Right lobe of liver (tissue), 6 donors: ENCODE measurements around the gene FGF9. TPM values are rescaled to one million over a fixed set of nuclear protein-coding genes. Genes with fewer than 3 reads are reported as not detected.

Experiments
- ATAC-seq, 4 donors: fragments of 200-7000 bp; cut with Tn5 transposase; one replicate each; pipeline ENCODE4 v1.9.1; 2020; ENCODE audit warnings: mild to moderate bottlenecking in 4 of 4, moderate library complexity in 4 of 4
- DNase-seq, 3 donors: peaks; one replicate each; pipeline ENCODE4 v3.0.0-alpha.2; 2020
- H3K27ac ChIP-seq, 3 donors: fragments of 200-600 bp; one replicate each; pipeline ENCODE4 v1.8.0; 2022
- H3K27me3 ChIP-seq, 2 donors: fragments of 200-600 bp; one replicate each; pipeline ENCODE4 v1.8.0; 2022
- H3K36me3 ChIP-seq, 4 donors: fragments of 200-600 bp; sonication (generic) in 1 of 4; one replicate each; pipeline versions ENCODE4 v1.5.1 to v1.8.0; 2017 to 2022; ENCODE audit warnings: control low read depth in 1 of 4
- H3K4me1 ChIP-seq, 4 donors: fragments of 200-600 bp; sonication (generic) in 1 of 4; one replicate each; pipeline versions ENCODE4 v1.5.1 to v1.8.0; 2017 to 2022; ENCODE audit warnings: control low read depth in 1 of 4
- H3K4me3 ChIP-seq, 3 donors: fragments of 200-600 bp; one replicate each; pipeline ENCODE4 v1.8.0; 2022
- H3K9me3 ChIP-seq, 4 donors: fragments of 200-600 bp; sonication (generic) in 1 of 4; one replicate each; pipeline versions ENCODE4 v1.5.1 to v1.8.0; 2017 to 2022; ENCODE audit warnings: control low read depth in 1 of 4
- POLR2A ChIP-seq: fragments of 450-650 bp; IDR thresholded peaks from one replicate; pipeline ENCODE4 v1.6.1; 2017; ENCODE audit warnings: antibody characterized with exemption, mild to moderate bottlenecking
- WGBS: methylation state at CpG from one replicate; pipeline ENCODE4 v1.1.6; 2018; ENCODE audit warnings: low coverage, low lambda C conversion rate; ENCODE audit not compliant: insufficient coverage; ENCODE audit errors: missing lambda C conversion rate; 5-methylcytosine and 5-hydroxymethylcytosine counted together
- intact Hi-C, 2 donors: fragments of 100-400 bp; cut with DNase I; formaldehyde crosslinking; loops; one replicate each; pipeline versions ENCODE4 v1.11.2 to v1.14.1; 2022
- total RNA-seq, 6 experiments: library from RNA; depleted of rRNA in 2 of 6; stranded (reverse); fragments of >200 nt in 2 of 6; fragmentation: NEBNext Ultra II Directional in 3 of 6; extraction: Animal tissue kit (Norgen Biotek cat#: 25700) in 3 of 6; gene quantifications; one replicate each; pipeline versions ENCODE4 v1.1.0 to v1.2.4, GENCODE V29; 2016 to 2023
- TF ChIP-seq, protein P1 (sequence below), 4 donors: fragments of 200-600 bp in 3 of 4; fragments of 450-650 bp in 1 of 4; IDR thresholded peaks; one replicate each; pipeline versions ENCODE4 v1.5.1 to v1.8.0; 2016 to 2022; ENCODE audit warnings: antibody characterized with exemption in 4 of 4, mild to moderate bottlenecking in 2 of 4
- donor health status: DM: no; HTN: yes; CAD: no.
- donor health status: DM: no; HTN: no; CAD: no.
- donor health status: DM: no; HTN: no; CAD: no.
- donor health status: DM: no; HTN: yes; CAD: no.
- donor health status: DM: no; HTN: yes; CAD: no.

The FGF9 gene
- total RNA-seq, 6 experiments from 2014 or later, result not detected

DNA sequence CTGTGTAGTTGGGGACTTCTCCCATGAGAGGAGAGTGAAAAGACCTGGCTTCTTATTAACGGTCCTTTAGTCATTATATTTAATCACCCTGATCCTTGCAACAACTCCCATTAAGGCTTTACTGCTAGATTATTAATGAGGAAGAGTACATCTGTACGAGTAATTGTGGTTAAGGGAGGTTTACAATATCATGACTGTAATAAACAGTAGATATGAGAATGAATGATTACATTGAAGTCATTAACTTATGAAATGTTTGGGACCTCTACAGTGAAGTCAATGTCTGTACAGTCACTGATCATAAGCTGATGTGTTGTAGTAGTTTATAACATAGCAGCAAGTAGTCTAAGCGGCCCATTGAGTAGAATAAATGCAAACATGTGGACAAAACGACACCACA lies 24.7 kb downstream of the FGF9 start:
- no peak for TF ChIP-seq POLR2A
- TF ChIP-seq, protein P1, sequence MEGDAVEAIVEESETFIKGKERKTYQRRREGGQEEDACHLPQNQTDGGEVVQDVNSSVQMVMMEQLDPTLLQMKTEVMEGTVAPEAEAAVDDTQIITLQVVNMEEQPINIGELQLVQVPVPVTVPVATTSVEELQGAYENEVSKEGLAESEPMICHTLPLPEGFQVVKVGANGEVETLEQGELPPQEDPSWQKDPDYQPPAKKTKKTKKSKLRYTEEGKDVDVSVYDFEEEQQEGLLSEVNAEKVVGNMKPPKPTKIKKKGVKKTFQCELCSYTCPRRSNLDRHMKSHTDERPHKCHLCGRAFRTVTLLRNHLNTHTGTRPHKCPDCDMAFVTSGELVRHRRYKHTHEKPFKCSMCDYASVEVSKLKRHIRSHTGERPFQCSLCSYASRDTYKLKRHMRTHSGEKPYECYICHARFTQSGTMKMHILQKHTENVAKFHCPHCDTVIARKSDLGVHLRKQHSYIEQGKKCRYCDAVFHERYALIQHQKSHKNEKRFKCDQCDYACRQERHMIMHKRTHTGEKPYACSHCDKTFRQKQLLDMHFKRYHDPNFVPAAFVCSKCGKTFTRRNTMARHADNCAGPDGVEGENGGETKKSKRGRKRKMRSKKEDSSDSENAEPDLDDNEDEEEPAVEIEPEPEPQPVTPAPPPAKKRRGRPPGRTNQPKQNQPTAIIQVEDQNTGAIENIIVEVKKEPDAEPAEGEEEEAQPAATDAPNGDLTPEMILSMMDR (IDR thresholded peaks at IDR 0.05), result no peak
- no peak overlapping the region for H3K27ac ChIP-seq
- intact Hi-C loops, result no loop called here
- no peaks in the 10 kb centered on the region for H3K9me3 ChIP-seq
- no peak overlapping the region for H3K4me3 ChIP-seq
- no peak for DNase-seq
- H3K36me3 ChIP-seq, result no peaks in the 10 kb centered on the region
- H3K4me1 ChIP-seq, result peaks cover 0 to 3% (median 0%) of the 10 kb centered on the region in 4 donors
- no peak for ATAC-seq
- H3K27me3 ChIP-seq, result no peaks in the 10 kb centered on the region
- 75% methylated on average over 4 of the region's 4 CpGs for WGBS

DNA sequence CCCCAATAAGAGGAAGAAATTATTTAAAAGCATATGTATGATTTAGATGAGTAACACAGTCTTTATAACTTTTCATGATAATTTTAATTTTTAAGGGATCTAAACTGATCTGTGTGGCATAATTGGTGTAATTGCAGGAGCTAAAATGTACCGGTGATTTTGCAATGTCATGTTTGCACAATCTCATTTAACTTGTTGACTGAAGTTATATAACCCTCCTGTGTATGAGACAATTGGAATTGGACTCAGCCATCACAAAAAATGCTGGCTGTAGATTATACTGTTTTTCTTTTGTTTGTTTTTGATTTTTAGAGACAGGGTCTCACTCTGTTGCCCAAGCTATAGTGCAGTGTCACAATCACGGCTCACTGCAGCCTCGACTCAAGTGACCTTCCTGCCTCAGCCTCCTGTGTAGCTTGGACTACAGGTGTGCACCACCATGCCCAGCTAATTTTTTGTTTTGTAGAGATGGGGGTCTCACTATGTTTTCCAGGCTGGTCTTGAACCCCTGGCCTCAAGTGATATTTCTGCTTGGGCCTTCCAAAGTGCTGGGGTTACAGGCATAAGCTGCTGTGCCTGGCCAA lies 26.1 kb downstream of the FGF9 start:
- Histone ChIP-seq H3K27me3 (no peaks in the 10 kb centered on the region), H3K4me1 (peaks cover 0 to 3% (median 0%) of the 10 kb centered on the region in 4 donors), H3K36me3 (no peaks in the 10 kb centered on the region), H3K4me3 (no peak overlapping the region), H3K9me3 (no peaks in the 10 kb centered on the region), H3K27ac (no peak overlapping the region)
- WGBS, result 15% methylated on average over 3 of the region's 3 CpGs
- DNase-seq (no peak), ATAC-seq (peak; percentile 75 to 91 (median 87))
- intact Hi-C loops, result no loop called here
- no peak for TF ChIP-seq POLR2A
- TF ChIP-seq, protein P1 (IDR thresholded peaks at IDR 0.05), result no peak

DNA sequence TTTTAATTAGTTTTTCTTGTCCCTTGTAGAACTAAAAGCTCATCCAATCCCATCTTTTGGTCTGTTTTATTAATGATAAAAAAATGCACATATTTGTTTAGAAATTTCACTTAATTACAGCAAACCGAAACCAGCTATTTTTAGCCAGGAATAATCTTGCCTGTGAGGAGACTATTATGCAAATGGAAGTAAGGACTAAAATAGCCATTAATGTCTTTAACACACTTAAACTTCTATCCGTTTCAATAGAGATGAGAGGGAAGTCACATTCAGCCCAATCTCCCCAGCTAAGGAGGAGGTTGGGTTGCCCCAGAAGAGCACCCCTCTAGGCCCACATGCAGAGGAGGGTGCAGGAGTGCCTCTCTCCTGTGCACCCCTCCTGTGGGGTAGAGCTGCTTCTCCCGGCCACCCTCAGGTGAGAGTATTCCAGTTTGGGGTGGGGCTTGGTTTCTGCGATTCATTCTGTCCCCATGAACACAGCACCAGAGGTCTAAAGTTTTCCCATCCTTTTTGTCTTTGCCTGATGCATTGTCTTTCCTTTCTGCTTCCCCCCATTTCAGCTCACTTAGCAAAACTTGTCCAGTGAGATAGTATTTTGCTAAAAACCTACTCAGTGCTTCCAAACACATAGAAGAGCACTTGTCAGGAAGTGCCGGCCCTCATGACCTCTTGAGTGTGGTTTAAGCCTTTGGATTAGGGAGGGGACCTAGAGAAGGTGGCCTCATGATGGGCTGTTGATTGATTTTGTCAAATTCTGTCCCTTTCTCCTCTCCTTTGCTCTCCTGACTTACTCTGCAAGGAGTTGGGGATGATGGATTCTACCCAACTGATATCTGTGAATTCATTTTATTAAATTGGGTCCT lies 28.2 kb downstream of the FGF9 start:
- intact Hi-C loops, result no loop called here
- Histone ChIP-seq H3K4me3 (no peak overlapping the region), H3K27ac (no peak overlapping the region), H3K36me3 (no peaks in the 10 kb centered on the region), H3K4me1 (peaks cover 0 to 3% (median 0%) of the 10 kb centered on the region in 4 donors), H3K27me3 (no peaks in the 10 kb centered on the region), H3K9me3 (no peaks in the 10 kb centered on the region)
- no peak for TF ChIP-seq POLR2A
- TF ChIP-seq, protein P1 (IDR thresholded peaks at IDR 0.05), result no peak
- DNase-seq (no peak), ATAC-seq (no peak)
- WGBS, result 51% methylated on average over 3 of the region's 5 CpGs

DNA sequence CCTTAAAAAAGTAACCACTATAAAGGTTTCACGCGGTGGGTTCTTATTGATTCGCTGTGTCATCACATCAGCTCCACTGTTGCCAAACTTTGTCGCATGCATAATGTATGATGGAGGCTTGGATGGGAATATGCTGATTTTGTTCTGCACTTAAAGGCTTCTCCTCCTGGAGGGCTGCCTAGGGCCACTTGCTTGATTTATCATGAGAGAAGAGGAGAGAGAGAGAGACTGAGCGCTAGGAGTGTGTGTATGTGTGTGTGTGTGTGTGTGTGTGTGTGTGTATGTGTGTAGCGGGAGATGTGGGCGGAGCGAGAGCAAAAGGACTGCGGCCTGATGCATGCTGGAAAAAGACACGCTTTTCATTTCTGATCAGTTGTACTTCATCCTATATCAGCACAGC lies 30.6 kb downstream of the FGF9 start:
- Histone ChIP-seq H3K27me3 (no peaks in the 10 kb centered on the region), H3K4me3 (no peak overlapping the region), H3K4me1 (peaks cover 0 to 3% (median 0%) of the 10 kb centered on the region in 4 donors), H3K36me3 (no peaks in the 10 kb centered on the region), H3K27ac (no peak overlapping the region), H3K9me3 (no peaks in the 10 kb centered on the region)
- no peak for ATAC-seq
- no peak for DNase-seq
- TF ChIP-seq, protein P1 (IDR thresholded peaks at IDR 0.05), result no peak
- no peak for TF ChIP-seq POLR2A
- WGBS, result 82% methylated on average over 10 of the region's 10 CpGs
- intact Hi-C loops, result no loop called here
